A549 (cell line): ENCODE measurements around the gene MAFB. TPM values are rescaled to one million over a fixed set of nuclear protein-coding genes. Genes with fewer than 3 reads are reported as not detected.

Source experiments
- ATAC-seq, 2 experiments: fragments of 200-7000 bp in 1 of 2; fragments of >200 bp in 1 of 2; cut with Nextera tagmentation in 1 of 2; cut with Tn5 transposase in 1 of 2; 3 replicates each; pipeline versions ENCODE4 v1.8.0 to v1.9.1; 2018 to 2020; ENCODE audit warnings: mild to moderate bottlenecking in 1 of 2, moderate library complexity in 1 of 2
- CTCF ChIA-PET: fragments of 300-600 bp; sonication (Branson Sonifier 250); formaldehyde crosslinking; extraction: SDS; loops from one replicate; lab custom pipeline; 2021; ENCODE audit warnings: antibody characterized with exemption, inconsistent platforms; lab: Yijun Ruan, JAX
- POLR2A ChIA-PET: fragments of 350-600 bp; formaldehyde crosslinking; extraction: SDS; loops from one replicate; lab custom pipeline; 2021; ENCODE audit warnings: antibody characterized with exemption, inconsistent platforms; lab: Yijun Ruan, JAX
- DNase-seq, 2 experiments: peaks; one replicate each; pipeline versions ENCODE4 v3.0.0 to v3.0.0-alpha.2; 2011 to 2016; ENCODE audit warnings: low read depth in 1 of 2, low spot score in 1 of 2
- FAIRE-seq: peaks from 2 replicates; lab custom pipeline; 2011; peaks lifted over from hg19 to GRCh38; lab: Jason Lieb, UNC
- H3K27ac ChIP-seq, 2 experiments: fragments of >200 bp; sonication (Bioruptor Twin); formaldehyde crosslinking; 3 replicates each; pipeline ENCODE4 v1.5.1; 2016 to 2017
- H3K4me1 ChIP-seq: fragments of >200 bp; sonication (Bioruptor Twin); formaldehyde crosslinking; 3 replicates; pipeline ENCODE4 v1.6.1; 2016
- H3K4me2 ChIP-seq: fragments of >200 bp; sonication (Bioruptor Twin); formaldehyde crosslinking; 3 replicates; pipeline ENCODE4 v1.6.1; 2016
- H3K4me3 ChIP-seq: fragments of >200 bp; sonication (Bioruptor Twin); formaldehyde crosslinking; 3 replicates; pipeline ENCODE4 v1.5.1; 2016
- H3K9me3 ChIP-seq: fragments of >200 bp; sonication (Bioruptor Twin); formaldehyde crosslinking; 3 replicates; pipeline ENCODE4 v1.6.1; 2016
- ATOH8 ChIP-seq: fragments of 250-450 bp; sonication (Bioruptor Pico); IDR thresholded peaks from 2 replicates; pipeline ENCODE4 v1.5.0; 2020; ENCODE audit warnings: low read depth, mild to moderate bottlenecking, moderate library complexity
- CHD4 ChIP-seq: fragments of 200-600 bp; sonication (generic); IDR thresholded peaks from 2 replicates; pipeline ENCODE4 v1.6.1; 2016; ENCODE audit warnings: antibody characterized with exemption, mild to moderate bottlenecking, borderline replicate concordance
- E2F6 ChIP-seq: IDR thresholded peaks from 2 replicates; pipeline ENCODE4 v1.6.1; 2012; ENCODE audit warnings: low read depth, borderline replicate concordance
- EHF ChIP-seq: fragments of 250-450 bp; sonication (Bioruptor Pico); IDR thresholded peaks from 2 replicates; pipeline ENCODE4 v1.5.0; 2020; ENCODE audit warnings: mild to moderate bottlenecking
- EHMT2 ChIP-seq: fragments of 200-600 bp; sonication (generic); IDR thresholded peaks from 2 replicates; pipeline ENCODE4 v1.6.1; 2016; ENCODE audit warnings: antibody characterized with exemption, low read depth, mild to moderate bottlenecking, moderate library complexity
- ELK1 ChIP-seq: fragments of 150-350 bp; IDR thresholded peaks from 2 replicates; pipeline ENCODE4 v1.6.1; 2014; ENCODE audit warnings: low read depth, mild to moderate bottlenecking, low read length
- EP300 ChIP-seq, 2 experiments: fragments of >200 bp; sonication (Bioruptor Twin); formaldehyde crosslinking; IDR thresholded peaks; 2 replicates in 1 of 2; 3 replicates in 1 of 2; pipeline ENCODE4 v1.6.1; 2016 to 2017
- HDAC2 ChIP-seq: fragments of 200-600 bp; sonication (generic); IDR thresholded peaks from 2 replicates; pipeline ENCODE4 v1.6.1; 2016
- JUNB ChIP-seq: fragments of >200 bp; sonication (Bioruptor Twin); formaldehyde crosslinking; IDR thresholded peaks from 2 replicates; pipeline ENCODE4 v1.6.1; 2016
- KDM1A ChIP-seq: fragments of 200-600 bp; sonication (generic); IDR thresholded peaks from 2 replicates; pipeline ENCODE4 v1.6.1; 2016; ENCODE audit warnings: low read depth, mild to moderate bottlenecking
- MAZ ChIP-seq: fragments of 150-350 bp; IDR thresholded peaks from 2 replicates; pipeline ENCODE4 v1.6.1; 2014; ENCODE audit warnings: antibody characterized with exemption, low read depth, low read length, borderline replicate concordance
- RARB ChIP-seq: fragments of 250-450 bp; sonication (Bioruptor Pico); IDR thresholded peaks from 2 replicates; pipeline ENCODE4 v1.8.0; 2021; ENCODE audit warnings: mild to moderate bottlenecking, moderate library complexity
- RCOR1 ChIP-seq: fragments of 150-350 bp; IDR thresholded peaks from 2 replicates; pipeline ENCODE4 v1.6.1; 2014; ENCODE audit warnings: antibody characterized with exemption, low read length, low read depth
- SMC3 ChIP-seq: fragments of >200 bp; sonication (Bioruptor Twin); formaldehyde crosslinking; IDR thresholded peaks from 3 replicates; pipeline ENCODE4 v1.6.1; 2018; ENCODE audit warnings: inconsistent platforms
- SREBF2 ChIP-seq: fragments of 450-650 bp; IDR thresholded peaks from 2 replicates; pipeline ENCODE4 v1.6.1; 2014; ENCODE audit warnings: mild to moderate bottlenecking, moderate library complexity
- TP53 ChIP-seq: fragments of 250-450 bp; sonication (Bioruptor Pico); IDR thresholded peaks from 2 replicates; pipeline ENCODE4 v1.5.0; 2021; ENCODE audit warnings: mild to moderate bottlenecking, moderate library complexity
- ZNF302 ChIP-seq: fragments of 250-450 bp; sonication (Bioruptor Pico); IDR thresholded peaks from 2 replicates; pipeline ENCODE4 v1.9.0; 2021; ENCODE audit warnings: inconsistent platforms, mild to moderate bottlenecking, moderate library complexity
- WGBS: methylation state at CpG from one replicate; pipeline ENCODE4 v1.1.6; 2017; ENCODE audit errors: missing lambda C conversion rate; 5-methylcytosine and 5-hydroxymethylcytosine counted together
- polyA plus RNA-seq, 4 experiments: library from polyadenylated mRNA; depleted of rRNA in 3 of 4; stranded (reverse); fragments of >200 nt; fragmentation: RNase III in 1 of 4; extraction: RNeasy Plus Mini Kit Qiagen cat#74134 plus additional on column Dnase treatment in 1 of 4; gene quantifications; 2 replicates in 3 of 4; 3 replicates in 1 of 4; pipeline ENCODE4 v1.2.3, GENCODE V29; 2011 to 2017
- TF ChIP-seq, protein P1 (sequence below): fragments of 200-600 bp; sonication (generic); IDR thresholded peaks from 2 replicates; pipeline ENCODE4 v1.6.1; 2016; ENCODE audit warnings: antibody characterized with exemption, mild to moderate bottlenecking, moderate library complexity
- TF ChIP-seq, protein P2 (sequence below): IDR thresholded peaks from 2 replicates; pipeline ENCODE4 v1.6.1; 2012

The MAFB gene
- polyA plus RNA-seq, 2 of the 4 experiments (the other 2 are of a cell fraction), result 0.04 TPM; not detected in 1

GRCh38 chr20:40650707-40651106 is 38.3 kb downstream of the MAFB start:
- no peak for FAIRE-seq
- DNase-seq, result no peak
- ChIA-PET CTCF (no interaction called here), POLR2A (no interaction called here)
- no peaks in the 10 kb centered on the region for H3K4me1 ChIP-seq
- H3K4me2 ChIP-seq, result no peak overlapping the region
- H3K27ac ChIP-seq, result no peak overlapping the region
- ATAC-seq, result no peak
- WGBS, result 22% methylated on average over 4 of the region's 4 CpGs
- H3K4me3 ChIP-seq, result no peak overlapping the region
- H3K9me3 ChIP-seq, result no peaks in the 10 kb centered on the region
- no peak for TF ChIP-seq TP53
- TF ChIP-seq, protein P1, sequence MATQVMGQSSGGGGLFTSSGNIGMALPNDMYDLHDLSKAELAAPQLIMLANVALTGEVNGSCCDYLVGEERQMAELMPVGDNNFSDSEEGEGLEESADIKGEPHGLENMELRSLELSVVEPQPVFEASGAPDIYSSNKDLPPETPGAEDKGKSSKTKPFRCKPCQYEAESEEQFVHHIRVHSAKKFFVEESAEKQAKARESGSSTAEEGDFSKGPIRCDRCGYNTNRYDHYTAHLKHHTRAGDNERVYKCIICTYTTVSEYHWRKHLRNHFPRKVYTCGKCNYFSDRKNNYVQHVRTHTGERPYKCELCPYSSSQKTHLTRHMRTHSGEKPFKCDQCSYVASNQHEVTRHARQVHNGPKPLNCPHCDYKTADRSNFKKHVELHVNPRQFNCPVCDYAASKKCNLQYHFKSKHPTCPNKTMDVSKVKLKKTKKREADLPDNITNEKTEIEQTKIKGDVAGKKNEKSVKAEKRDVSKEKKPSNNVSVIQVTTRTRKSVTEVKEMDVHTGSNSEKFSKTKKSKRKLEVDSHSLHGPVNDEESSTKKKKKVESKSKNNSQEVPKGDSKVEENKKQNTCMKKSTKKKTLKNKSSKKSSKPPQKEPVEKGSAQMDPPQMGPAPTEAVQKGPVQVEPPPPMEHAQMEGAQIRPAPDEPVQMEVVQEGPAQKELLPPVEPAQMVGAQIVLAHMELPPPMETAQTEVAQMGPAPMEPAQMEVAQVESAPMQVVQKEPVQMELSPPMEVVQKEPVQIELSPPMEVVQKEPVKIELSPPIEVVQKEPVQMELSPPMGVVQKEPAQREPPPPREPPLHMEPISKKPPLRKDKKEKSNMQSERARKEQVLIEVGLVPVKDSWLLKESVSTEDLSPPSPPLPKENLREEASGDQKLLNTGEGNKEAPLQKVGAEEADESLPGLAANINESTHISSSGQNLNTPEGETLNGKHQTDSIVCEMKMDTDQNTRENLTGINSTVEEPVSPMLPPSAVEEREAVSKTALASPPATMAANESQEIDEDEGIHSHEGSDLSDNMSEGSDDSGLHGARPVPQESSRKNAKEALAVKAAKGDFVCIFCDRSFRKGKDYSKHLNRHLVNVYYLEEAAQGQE, result no peak
- no peak for TF ChIP-seq HDAC2
- TF ChIP-seq RCOR1, result no peak
- TF ChIP-seq MAZ, result no peak
- no peak for TF ChIP-seq SREBF2
- no peak for TF ChIP-seq EHMT2
- no peak for TF ChIP-seq EP300 (IDR thresholded peaks at IDR 0.05)
- TF ChIP-seq SMC3, result no peak
- no peak for TF ChIP-seq EHF (CRISPR knock-in tag)

DNA sequence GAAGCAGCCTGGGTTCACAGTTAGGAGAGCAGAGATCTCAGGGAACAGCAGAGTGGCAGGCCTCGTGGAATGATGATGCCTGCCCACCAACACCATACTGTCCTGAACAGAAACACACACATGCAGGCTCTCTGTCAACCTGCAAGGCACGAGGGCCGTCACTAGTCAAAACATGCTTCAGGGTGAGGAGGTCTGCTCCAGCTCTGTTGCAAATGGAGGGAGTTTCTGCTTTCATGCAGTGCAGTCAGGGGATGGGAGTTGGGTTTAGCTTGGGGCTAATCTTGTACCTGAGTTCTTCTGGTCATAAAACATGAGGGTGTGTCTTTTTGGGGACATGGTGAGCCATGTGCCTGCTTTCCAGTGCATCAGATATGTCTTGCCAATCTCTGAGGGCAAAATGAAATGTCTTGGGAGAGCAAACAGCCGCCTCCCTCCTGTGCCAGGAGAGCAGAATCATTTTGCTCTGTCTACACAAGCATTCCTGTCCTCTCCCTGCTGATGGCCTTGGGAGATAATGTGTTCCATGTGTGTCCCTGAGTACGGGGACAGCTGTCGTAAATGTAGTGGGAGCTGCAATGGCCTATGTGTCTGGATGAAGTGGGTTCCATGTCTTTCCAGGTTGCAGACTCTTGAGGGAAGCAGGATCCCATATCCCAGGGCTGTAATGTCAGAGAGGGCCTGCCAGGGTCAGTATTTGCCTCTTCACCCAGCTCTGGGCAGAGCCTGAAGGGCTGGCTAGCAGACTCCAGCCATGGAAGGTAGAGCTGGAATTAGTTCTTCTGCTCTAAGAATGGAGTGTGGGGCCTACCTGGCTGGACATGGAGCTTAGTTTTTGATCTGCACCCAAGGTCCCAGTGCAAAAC is 40.6 kb downstream of the MAFB start:
- CTCF ChIA-PET, result interaction anchor here (1.0 kb wide), 1 partner anchor 314 kb away, joined by 3 read pairs; no protein-coding TSS in a partner anchor
- DNase-seq (no peak), FAIRE-seq (no peak)
- 18% methylated on average over 6 of the region's 6 CpGs for WGBS
- Histone ChIP-seq H3K4me3 (no peak overlapping the region), H3K27ac (no peak overlapping the region), H3K4me2 (no peak overlapping the region)
- TF ChIP-seq EHF (CRISPR knock-in tag), result no peak
- TF ChIP-seq TP53, result no peak
- no peak for TF ChIP-seq EHMT2
- TF ChIP-seq, protein P2, sequence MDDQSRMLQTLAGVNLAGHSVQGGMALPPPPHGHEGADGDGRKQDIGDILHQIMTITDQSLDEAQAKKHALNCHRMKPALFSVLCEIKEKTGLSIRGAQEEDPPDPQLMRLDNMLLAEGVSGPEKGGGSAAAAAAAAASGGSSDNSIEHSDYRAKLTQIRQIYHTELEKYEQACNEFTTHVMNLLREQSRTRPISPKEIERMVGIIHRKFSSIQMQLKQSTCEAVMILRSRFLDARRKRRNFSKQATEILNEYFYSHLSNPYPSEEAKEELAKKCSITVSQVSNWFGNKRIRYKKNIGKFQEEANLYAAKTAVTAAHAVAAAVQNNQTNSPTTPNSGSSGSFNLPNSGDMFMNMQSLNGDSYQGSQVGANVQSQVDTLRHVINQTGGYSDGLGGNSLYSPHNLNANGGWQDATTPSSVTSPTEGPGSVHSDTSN, result no peak
- TF ChIP-seq KDM1A, result no peak
- TF ChIP-seq RARB (CRISPR knock-in tag), result no peak
- no peak for TF ChIP-seq ELK1
- TF ChIP-seq JUNB, result no peak
- no peak for TF ChIP-seq ZNF302 (CRISPR knock-in tag)
- TF ChIP-seq ATOH8 (CRISPR knock-in tag), result no peak
- TF ChIP-seq CHD4, result no peak
- no peak for TF ChIP-seq E2F6
- TF ChIP-seq, all 56 proteins: peak for 0
- POLR2A ChIA-PET, result no interaction called here
- Histone ChIP-seq H3K4me1 (no peaks in the 10 kb centered on the region), H3K9me3 (no peaks in the 10 kb centered on the region)
- no peak for ATAC-seq
